ENCODE data around the gene KCNJ11.
"Not testable (repeated sequence)": the region's sequence is repeated elsewhere in the genome, so short reads cannot be mapped to it uniquely, and the experiment has no call there.

KCNJ11 gene

DNA sequence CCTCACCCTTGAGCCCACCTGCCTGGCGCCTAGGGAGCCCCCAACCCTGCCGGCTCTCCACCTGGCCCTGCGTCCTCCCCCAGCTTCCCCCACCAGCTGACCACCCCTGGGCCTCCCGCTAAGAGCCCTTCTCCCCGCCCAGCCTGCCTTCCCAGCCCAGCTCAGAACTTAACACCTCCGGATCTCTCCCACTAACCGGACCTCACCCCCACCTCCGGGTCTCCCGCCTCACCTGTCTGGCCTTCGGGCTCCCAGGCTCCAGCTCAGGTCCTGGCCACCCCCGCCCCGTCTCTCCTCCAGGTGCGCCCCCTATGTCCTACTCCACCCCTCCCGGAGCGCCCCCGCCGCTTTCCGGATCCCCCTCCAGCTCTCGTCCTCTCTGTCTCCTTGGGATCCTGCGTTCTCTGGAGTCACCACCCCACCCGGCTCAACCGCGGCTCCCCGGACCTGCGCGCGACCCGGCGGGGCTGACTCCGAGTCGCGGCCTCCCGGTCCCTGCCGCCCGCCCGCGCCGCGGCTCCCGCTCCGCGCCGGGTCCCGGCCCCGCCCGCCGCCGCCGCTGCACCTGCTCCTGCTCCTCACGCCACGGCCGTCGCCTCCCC lies at the start of gene KCNJ11:
Gene KCNJ11 (minus strand): TSS at position 51 of the 602 bp plus-strand sequence. CDS start 568 bp downstream, outside the sequence.
- no peaks in the 10 kb centered on the region for H3K4me1 ChIP-seq (ENCODE audit: control insufficient read depth, insufficient read depth, low read length)
- H3K36me3 ChIP-seq (ENCODE audit: control insufficient read depth, insufficient read depth, low read length) = no peaks in the 10 kb centered on the region
- peak within 1 kb of the TSS; percentile 36 for H3K9ac ChIP-seq (ENCODE audit: low read length)
- H3K4me3 ChIP-seq (ENCODE audit: low read length) = no peak within 1 kb of the TSS
- H3K27me3 ChIP-seq (ENCODE audit: control insufficient read depth, insufficient read depth, low read length) = no peaks in the 10 kb centered on the region
- no peaks in the 10 kb centered on the region for H3K9me3 ChIP-seq (ENCODE audit: control insufficient read depth, low read length)

DNA sequence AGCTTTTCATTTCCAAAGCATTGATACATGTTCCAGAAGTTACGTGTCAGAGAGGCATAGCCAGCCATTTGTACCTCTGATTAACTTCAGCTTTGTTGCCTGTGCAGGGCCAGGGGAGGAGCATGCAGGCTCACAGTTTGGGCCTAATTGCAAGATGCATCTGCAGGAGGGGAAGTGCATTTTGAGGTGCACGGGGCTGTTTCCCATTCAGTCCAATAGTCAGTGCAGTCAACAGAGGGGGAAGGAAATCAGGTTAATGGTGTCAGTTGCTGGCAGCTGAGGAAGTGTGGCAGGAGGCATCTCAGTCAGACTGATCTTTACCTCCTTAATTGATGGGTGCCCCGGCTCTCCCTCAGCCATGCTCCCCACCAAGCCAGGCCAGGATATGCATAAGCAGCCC lies 48.9 kb upstream of the KCNJ11 start:
- Histone ChIP-seq H3K36me3 (ENCODE audit: control insufficient read depth, insufficient read depth, low read length) (no peaks in the 10 kb centered on the region), H3K9ac (ENCODE audit: low read length) (no peak overlapping the region), H3K27me3 (ENCODE audit: control insufficient read depth, insufficient read depth, low read length) (peaks cover 9% of the 10 kb centered on the region), H3K9me3 (ENCODE audit: control insufficient read depth, low read length) (no peaks in the 10 kb centered on the region), H3K4me1 (ENCODE audit: control insufficient read depth, insufficient read depth, low read length) (peaks cover 16% of the 10 kb centered on the region), H3K4me3 (ENCODE audit: low read length) (no peak overlapping the region)

DNA sequence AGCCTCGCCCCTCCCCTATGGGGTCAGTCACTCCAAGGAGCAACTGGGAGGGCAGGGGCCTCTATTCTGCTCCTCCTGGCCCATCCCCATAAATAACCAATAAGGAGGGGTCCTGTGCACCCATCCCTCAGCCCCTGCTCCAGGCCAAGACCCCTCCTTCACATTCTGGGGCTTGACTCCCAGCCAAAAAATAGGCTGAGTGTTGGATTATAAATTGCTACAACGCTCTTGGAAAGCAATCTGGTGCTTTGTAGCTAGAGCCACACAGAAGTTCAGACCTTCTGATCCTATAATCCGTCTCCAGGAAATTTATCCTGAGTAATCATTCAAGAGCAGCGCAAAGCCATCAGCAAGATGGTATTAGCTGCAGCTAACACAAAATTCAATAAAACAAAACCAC lies 45.6 kb upstream of the KCNJ11 start:
- H3K4me1 ChIP-seq (ENCODE audit: control insufficient read depth, insufficient read depth, low read length) = peaks cover 5% of the 10 kb centered on the region
- H3K4me3 ChIP-seq (ENCODE audit: low read length) = no peak overlapping the region
- H3K36me3 ChIP-seq (ENCODE audit: control insufficient read depth, insufficient read depth, low read length) = no peaks in the 10 kb centered on the region
- H3K9ac ChIP-seq (ENCODE audit: low read length) = no peak overlapping the region
- H3K27me3 ChIP-seq (ENCODE audit: control insufficient read depth, insufficient read depth, low read length) = no peaks in the 10 kb centered on the region
- no peaks in the 10 kb centered on the region for H3K9me3 ChIP-seq (ENCODE audit: control insufficient read depth, low read length)

DNA sequence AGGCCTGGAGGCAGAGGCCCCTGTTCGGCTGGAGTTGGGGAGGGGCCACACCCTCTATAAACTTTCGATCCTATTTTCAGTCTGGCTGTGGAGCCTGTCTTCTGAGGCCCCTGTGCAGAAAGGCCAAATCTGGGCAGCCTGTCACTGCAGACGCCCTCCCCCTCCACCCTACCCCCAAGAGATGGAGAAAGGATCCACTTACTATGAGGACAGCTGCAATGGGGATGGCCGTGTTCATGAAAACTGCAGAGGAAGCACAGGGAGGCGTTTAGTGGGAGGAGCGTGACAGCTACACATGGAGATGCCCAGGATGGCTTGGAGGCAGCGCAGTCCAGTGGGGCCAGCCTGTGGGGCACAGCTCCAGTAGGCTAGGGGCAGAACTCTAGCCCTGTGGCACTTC lies 43.5 kb upstream of the KCNJ11 start:
- Histone ChIP-seq H3K27me3 (ENCODE audit: control insufficient read depth, insufficient read depth, low read length) (no peaks in the 10 kb centered on the region), H3K36me3 (ENCODE audit: control insufficient read depth, insufficient read depth, low read length) (no peaks in the 10 kb centered on the region), H3K4me3 (ENCODE audit: low read length) (no peak overlapping the region), H3K9me3 (ENCODE audit: control insufficient read depth, low read length) (no peaks in the 10 kb centered on the region), H3K9ac (ENCODE audit: low read length) (no peak overlapping the region), H3K4me1 (ENCODE audit: control insufficient read depth, insufficient read depth, low read length) (no peaks in the 10 kb centered on the region)

DNA sequence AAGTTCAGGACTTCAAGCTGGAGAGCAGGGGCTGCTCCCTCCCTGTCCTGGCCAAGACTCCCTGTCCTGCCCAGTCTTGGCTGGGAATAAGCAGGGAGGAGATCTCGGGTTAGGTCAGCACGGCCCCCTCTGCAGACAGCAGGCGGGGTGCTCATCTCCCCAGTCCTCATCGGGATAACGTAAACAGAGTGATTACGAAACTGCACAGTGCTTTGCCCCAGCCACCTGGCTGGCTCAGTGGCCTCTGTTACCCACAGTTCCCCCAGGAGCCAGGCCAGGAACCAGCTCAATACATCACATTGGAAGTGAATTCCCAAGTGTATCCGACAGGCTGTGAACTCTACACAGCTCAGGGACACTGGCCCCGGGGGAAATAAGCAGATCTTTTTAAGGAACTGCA lies 42.7 kb upstream of the KCNJ11 start:
- Histone ChIP-seq H3K27me3 (ENCODE audit: control insufficient read depth, insufficient read depth, low read length) (no peaks in the 10 kb centered on the region), H3K4me3 (ENCODE audit: low read length) (no peak overlapping the region), H3K9me3 (ENCODE audit: control insufficient read depth, low read length) (no peaks in the 10 kb centered on the region), H3K9ac (ENCODE audit: low read length) (no peak overlapping the region), H3K4me1 (ENCODE audit: control insufficient read depth, insufficient read depth, low read length) (no peaks in the 10 kb centered on the region), H3K36me3 (ENCODE audit: control insufficient read depth, insufficient read depth, low read length) (no peaks in the 10 kb centered on the region)

DNA sequence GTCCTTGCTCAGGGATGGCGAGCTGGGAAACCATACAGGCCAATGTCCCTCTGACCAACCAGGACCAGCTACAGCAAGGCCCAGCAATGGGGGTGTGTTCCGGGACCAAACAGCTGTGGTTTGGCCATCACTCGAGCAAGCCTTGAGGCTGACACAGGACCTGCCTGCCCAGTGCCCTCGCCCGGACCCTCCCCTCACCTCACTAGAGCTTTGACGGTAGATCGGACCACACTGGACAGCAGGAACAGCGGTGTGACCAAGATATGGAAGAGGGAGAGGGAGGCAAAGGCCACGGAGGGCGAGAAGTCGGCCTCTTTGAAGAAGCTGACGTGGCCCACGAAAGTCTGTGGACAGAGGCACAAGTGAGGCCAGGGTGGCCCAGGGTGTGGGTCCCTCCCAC lies 42.2 kb upstream of the KCNJ11 start:
- H3K36me3 ChIP-seq (ENCODE audit: control insufficient read depth, insufficient read depth, low read length) = no peaks in the 10 kb centered on the region

DNA sequence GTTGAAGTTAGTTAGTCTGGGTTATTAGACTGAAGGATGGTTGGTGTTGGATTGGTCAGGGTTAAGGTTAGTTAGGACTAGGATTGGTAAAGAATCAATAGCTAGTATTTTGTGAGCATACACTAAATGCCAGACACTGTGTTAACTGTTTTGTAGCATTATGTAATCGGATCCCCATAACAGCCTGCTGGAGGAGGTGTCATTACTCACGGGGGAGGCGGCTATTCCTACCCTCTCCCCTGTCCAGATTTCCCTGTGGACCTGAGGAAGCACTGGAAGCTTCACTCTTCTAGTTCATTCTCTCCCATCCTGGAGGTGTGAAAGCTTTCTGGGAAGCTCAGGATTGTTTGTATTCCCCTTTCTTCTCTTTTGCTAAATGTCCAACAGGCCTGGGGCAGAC lies 40.5 kb upstream of the KCNJ11 start:
- Histone ChIP-seq H3K36me3 (ENCODE audit: control insufficient read depth, insufficient read depth, low read length) (no peaks in the 10 kb centered on the region), H3K9me3 (ENCODE audit: control insufficient read depth, low read length) (no peaks in the 10 kb centered on the region), H3K9ac (ENCODE audit: low read length) (no peak overlapping the region), H3K27me3 (ENCODE audit: control insufficient read depth, insufficient read depth, low read length) (no peaks in the 10 kb centered on the region), H3K4me1 (ENCODE audit: control insufficient read depth, insufficient read depth, low read length) (peaks cover 9% of the 10 kb centered on the region), H3K4me3 (ENCODE audit: low read length) (no peak overlapping the region)

More for the DNA sequence above, 42.2 kb upstream of the KCNJ11 start:
- Histone ChIP-seq H3K9me3 (ENCODE audit: control insufficient read depth, low read length) (no peaks in the 10 kb centered on the region), H3K27me3 (ENCODE audit: control insufficient read depth, insufficient read depth, low read length) (no peaks in the 10 kb centered on the region), H3K4me1 (ENCODE audit: control insufficient read depth, insufficient read depth, low read length) (no peaks in the 10 kb centered on the region), H3K9ac (ENCODE audit: low read length) (no peak overlapping the region), H3K4me3 (ENCODE audit: low read length) (no peak overlapping the region)

DNA sequence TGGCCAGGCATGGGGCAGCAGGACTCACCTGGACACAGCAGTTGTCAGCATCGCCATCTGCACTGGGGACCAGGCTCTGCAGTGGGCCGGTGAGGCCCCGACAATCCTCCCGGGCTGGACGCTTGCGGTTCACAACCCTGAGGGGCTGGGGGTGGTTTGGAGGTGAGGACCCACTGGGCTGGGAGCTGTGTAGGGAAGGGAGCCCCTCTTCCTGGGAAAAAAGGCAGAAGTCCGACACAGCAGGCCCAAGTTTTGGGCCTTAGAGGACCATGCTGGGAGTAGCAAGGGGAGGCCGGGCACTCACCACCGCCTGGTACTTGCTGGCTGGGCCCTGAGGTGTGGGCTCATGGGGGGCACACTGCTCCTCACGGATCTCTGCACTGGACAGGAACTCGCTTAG lies 39.8 kb upstream of the KCNJ11 start:
- Histone ChIP-seq H3K4me1 (ENCODE audit: control insufficient read depth, insufficient read depth, low read length) (peaks cover 15% of the 10 kb centered on the region), H3K9ac (ENCODE audit: low read length) (no peak overlapping the region), H3K9me3 (ENCODE audit: control insufficient read depth, low read length) (no peaks in the 10 kb centered on the region), H3K36me3 (ENCODE audit: control insufficient read depth, insufficient read depth, low read length) (no peaks in the 10 kb centered on the region), H3K27me3 (ENCODE audit: control insufficient read depth, insufficient read depth, low read length) (no peaks in the 10 kb centered on the region), H3K4me3 (ENCODE audit: low read length) (no peak overlapping the region)

DNA sequence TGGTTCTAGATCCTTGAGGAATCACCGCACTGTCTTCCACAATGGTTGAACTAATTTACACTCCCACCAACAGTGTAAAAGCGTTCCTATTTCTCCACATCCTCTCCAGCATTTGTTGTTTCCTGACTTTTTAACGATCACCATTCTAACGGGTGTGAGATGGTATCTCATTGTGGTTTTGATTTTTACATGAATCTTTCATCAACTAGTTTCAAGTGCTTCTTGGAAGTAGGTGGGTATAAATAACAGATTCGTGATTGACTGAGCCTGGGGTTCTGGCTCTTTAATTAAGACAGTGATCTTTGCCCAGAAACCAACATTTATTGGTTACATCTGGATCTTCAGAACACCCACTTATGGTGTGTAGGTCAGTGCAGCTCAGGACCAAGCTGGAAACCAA lies 37.8 kb upstream of the KCNJ11 start:
- H3K9ac ChIP-seq (ENCODE audit: low read length); H3K9me3 ChIP-seq (ENCODE audit: control insufficient read depth, low read length); H3K36me3 ChIP-seq (ENCODE audit: control insufficient read depth, insufficient read depth, low read length); H3K4me3 ChIP-seq (ENCODE audit: low read length); H3K27me3 ChIP-seq (ENCODE audit: control insufficient read depth, insufficient read depth, low read length): not testable (repeated sequence)
- peaks cover 16% of the 10 kb centered on the region for H3K4me1 ChIP-seq (ENCODE audit: control insufficient read depth, insufficient read depth, low read length)

DNA sequence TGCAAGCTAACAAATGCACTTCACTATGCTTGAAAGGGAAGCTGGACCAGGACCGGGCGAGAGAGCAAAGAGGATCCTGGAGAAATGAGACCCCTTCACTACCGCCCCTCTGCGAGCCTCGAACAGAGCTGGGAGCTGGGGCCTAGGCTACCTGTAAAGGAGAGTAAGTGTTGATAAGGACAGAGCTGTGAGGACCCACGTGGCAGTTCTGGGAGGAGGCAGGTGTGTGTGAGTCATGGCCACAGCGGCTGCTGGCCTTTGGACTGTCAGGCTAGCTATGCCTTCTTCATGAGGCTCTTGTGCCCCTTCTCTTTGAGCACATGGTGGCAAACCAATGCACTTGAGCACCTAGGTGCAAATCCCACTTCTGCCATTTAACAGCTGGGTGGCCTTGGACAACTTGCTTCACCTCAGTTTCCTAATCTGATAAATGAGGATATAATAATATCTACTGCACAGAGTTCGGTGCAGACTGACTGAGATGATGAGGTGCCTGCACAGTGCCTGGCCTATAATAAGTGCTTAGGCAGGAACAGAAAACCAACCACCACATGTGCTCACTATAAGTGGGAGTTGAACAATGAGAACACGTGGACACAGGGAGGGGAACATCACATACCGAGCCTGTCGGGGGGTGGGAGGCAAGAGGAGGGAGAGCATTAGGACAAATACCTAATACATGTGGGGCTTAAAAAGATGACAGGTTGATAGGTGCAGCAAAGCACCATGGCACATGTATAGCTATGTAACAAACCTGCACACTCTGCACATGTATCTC lies 35.3 kb upstream of the KCNJ11 start:
- Histone ChIP-seq H3K9me3 (ENCODE audit: control insufficient read depth, low read length) (no peaks in the 10 kb centered on the region), H3K9ac (ENCODE audit: low read length) (no peak overlapping the region), H3K4me3 (ENCODE audit: low read length) (no peak overlapping the region), H3K4me1 (ENCODE audit: control insufficient read depth, insufficient read depth, low read length) (peaks cover 16% of the 10 kb centered on the region), H3K36me3 (ENCODE audit: control insufficient read depth, insufficient read depth, low read length) (no peaks in the 10 kb centered on the region), H3K27me3 (ENCODE audit: control insufficient read depth, insufficient read depth, low read length) (peaks cover 8% of the 10 kb centered on the region)

DNA sequence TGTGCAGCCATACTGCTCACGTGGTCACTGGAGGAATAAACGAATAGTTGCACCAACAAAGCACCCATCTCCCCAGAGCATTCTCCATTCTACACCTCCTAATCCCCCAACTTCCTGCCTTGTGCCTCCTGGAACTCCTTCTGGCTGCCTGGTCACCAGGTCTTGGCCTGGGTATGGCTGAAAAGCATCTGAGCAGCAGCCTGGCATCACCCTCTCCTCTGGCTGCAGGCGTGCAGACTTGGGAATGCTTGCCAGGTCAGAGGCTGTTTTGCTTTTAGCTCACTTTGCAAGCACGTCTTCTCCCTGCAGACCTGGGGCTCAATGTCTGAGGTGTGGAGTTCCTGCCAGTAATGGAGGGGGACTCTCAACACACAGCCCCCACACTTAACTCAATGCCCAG lies 33.3 kb upstream of the KCNJ11 start:
- no peaks in the 10 kb centered on the region for H3K9me3 ChIP-seq (ENCODE audit: control insufficient read depth, low read length)
- no peak overlapping the region for H3K4me3 ChIP-seq (ENCODE audit: low read length)
- no peak overlapping the region for H3K9ac ChIP-seq (ENCODE audit: low read length)
- H3K27me3 ChIP-seq (ENCODE audit: control insufficient read depth, insufficient read depth, low read length) = peaks cover 8% of the 10 kb centered on the region
- H3K36me3 ChIP-seq (ENCODE audit: control insufficient read depth, insufficient read depth, low read length) = no peaks in the 10 kb centered on the region
- peaks cover 16% of the 10 kb centered on the region for H3K4me1 ChIP-seq (ENCODE audit: control insufficient read depth, insufficient read depth, low read length)

DNA sequence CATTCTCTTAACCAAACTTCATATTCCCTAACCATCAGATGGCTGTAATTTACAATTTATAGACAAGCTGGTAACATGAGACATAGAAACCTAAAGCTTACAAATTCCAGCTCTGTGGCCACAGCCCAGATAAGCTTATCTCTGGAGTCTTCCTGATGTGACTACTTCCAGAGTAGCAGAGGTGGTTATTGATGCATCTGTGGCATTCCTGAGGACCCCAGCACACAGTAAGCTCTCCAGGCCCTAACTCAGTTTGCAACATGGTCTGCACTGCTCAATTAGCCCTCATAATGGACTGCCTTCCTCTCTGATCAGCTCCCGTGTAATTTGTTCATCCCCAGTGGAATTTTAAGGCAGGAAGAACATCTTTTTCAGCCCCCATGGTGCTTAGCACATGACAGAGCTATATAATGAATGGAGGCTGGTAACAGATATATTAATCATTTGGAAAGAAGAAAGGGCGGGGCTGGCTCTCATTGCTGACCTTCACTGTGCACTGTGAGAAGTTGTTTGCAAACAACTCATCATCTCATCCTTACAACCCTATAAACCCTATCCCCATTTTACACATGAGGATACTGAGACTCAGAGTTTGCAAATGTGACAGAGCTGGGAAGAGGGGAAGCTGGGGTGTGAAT lies 30.1 kb upstream of the KCNJ11 start:
- Histone ChIP-seq H3K36me3 (ENCODE audit: control insufficient read depth, insufficient read depth, low read length) (no peaks in the 10 kb centered on the region), H3K27me3 (ENCODE audit: control insufficient read depth, insufficient read depth, low read length) (peaks cover 8% of the 10 kb centered on the region), H3K4me3 (ENCODE audit: low read length) (no peak overlapping the region), H3K9me3 (ENCODE audit: control insufficient read depth, low read length) (no peaks in the 10 kb centered on the region), H3K9ac (ENCODE audit: low read length) (no peak overlapping the region), H3K4me1 (ENCODE audit: control insufficient read depth, insufficient read depth, low read length) (peaks cover 16% of the 10 kb centered on the region)
